Right atrium auricular region (tissue), 2 donors: ENCODE data around the gene PDE1A. TPM values are rescaled to one million over a fixed set of nuclear protein-coding genes. Genes with fewer than 3 reads are reported as not detected.

Experiments
- DNase-seq: peaks from one replicate; pipeline ENCODE4 v3.0.0-alpha.2; 2019; ENCODE audit warnings: low spot score
- H3K27ac ChIP-seq, 2 donors: fragments of 200-600 bp; sonication (generic); 1 replicate in 1 of 2; 2 replicates in 1 of 2; pipeline ENCODE4 v1.5.1; 2016 to 2019
- H3K27me3 ChIP-seq, 2 donors: fragments of 200-600 bp; sonication (generic); one replicate each; pipeline versions ENCODE4 v1.5.1 to v1.6.0; 2017 to 2019
- H3K36me3 ChIP-seq: fragments of 200-600 bp; sonication (generic); one replicate; pipeline ENCODE4 v1.5.1; 2016
- H3K4me1 ChIP-seq, 2 donors: fragments of 200-600 bp; sonication (generic); one replicate each; pipeline versions ENCODE4 v1.5.1 to v1.6.0; 2017 to 2019
- H3K4me3 ChIP-seq, 2 donors: fragments of 200-600 bp; sonication (generic); 1 replicate in 1 of 2; 2 replicates in 1 of 2; pipeline ENCODE4 v1.5.1; 2017 to 2019; ENCODE audit warnings: mild to moderate bottlenecking in 1 of 2, moderate library complexity in 1 of 2
- H3K9me3 ChIP-seq, 2 donors: fragments of 200-600 bp; sonication (generic); one replicate each; pipeline ENCODE4 v1.5.1; 2019
- CTCF ChIP-seq, 2 donors: fragments of 200-600 bp; sonication (generic); IDR thresholded peaks; one replicate each; pipeline ENCODE4 v1.5.1; 2019; ENCODE audit warnings: antibody characterized with exemption in 2 of 2
- total RNA-seq, 2 donors: library from RNA; depleted of rRNA; stranded (reverse); fragments of >200 nt; gene quantifications; one replicate each; pipeline ENCODE4 v1.1.0, GENCODE V29; 2016

The PDE1A gene
- total RNA-seq, 2 donors from 2014 or later = 7.0 to 10.7 TPM

DNA sequence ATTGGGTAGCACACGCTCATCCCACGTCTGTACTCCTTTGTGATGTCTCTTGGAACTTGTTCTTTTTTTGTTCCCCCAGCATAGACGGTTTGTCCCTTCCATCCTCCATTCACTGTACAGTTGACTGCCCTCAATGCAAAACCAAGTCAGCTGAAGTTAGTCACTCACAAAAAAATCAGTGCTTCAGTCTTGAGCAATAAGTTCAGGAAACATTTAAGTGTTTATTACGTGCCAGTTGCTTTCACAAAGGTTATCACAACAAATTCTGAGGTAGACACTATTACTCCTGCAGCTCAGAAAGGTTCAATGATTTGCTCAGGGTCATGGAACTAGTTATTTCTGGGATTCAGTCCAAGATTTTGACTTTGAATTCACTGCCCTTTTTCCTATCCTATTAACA is 102.2 kb downstream of the PDE1A start:
- H3K9me3 ChIP-seq = no peaks in the 10 kb centered on the region
- no peak overlapping the region for H3K4me3 ChIP-seq
- TF ChIP-seq CTCF (IDR thresholded peaks at IDR 0.05) = no peak
- no peak for DNase-seq
- H3K27ac ChIP-seq = no peak overlapping the region
- no peaks in the 10 kb centered on the region for H3K36me3 ChIP-seq
- no peaks in the 10 kb centered on the region for H3K4me1 ChIP-seq
- H3K27me3 ChIP-seq = no peaks in the 10 kb centered on the region

- no peaks in the 10 kb centered on the region for H3K9me3 ChIP-seq
- no peak overlapping the region for H3K4me3 ChIP-seq
- no peaks in the 10 kb centered on the region for H3K27me3 ChIP-seq
- TF ChIP-seq CTCF (IDR thresholded peaks at IDR 0.05) = no peak
- no peaks in the 10 kb centered on the region for H3K4me1 ChIP-seq
- no peaks in the 10 kb centered on the region for H3K36me3 ChIP-seq
- H3K27ac ChIP-seq = no peak overlapping the region
- no peak for DNase-seq
Measured at GRCh38 chr2:182321096-182321495, 105.7 kb downstream of the PDE1A start.

DNA sequence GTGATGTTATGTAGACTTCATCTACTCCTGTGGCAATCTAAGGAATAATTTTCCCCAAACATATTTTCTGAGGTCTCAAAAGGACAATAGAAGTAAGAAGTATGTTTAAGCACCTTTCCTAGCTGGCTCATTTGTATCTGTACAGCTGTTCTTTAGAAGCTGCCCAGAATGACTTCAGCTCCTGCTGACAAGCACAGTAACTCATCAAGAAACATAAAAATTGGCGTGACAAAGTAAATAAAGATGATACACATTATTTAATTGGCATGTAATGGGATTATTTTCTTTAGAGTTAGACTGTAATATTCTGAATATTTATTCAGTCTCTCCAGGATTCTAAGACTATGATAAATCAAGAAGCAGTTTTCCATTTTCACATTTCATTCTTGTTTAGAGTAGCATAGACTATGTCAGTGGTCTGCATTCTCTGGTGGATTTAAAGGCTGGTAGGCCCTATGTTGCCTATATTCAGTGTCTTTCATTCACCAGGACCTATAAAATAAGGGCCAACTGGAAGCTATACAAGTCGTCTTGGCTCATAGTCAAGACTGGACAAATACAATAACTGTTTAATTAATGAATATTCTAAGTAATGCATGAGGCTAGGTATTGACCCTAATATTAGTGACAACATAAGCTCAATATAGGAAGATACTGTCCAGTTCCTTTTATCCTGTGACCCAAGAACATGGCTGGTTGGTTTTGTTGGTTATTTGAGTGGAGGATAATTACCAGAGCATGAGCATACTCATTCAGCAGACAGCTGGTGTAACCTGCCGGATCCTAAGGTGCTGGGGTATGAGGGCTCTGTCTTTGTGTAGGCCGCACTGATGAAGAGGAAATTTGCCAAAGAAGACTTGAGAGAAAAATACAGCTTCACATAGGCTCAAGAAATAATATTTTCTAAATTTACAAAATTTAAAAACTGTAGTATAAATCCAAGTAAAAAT is 107.0 kb downstream of the PDE1A start:
- TF ChIP-seq CTCF (IDR thresholded peaks at IDR 0.05) = no peak
- no peak overlapping the region for H3K4me3 ChIP-seq
- no peaks in the 10 kb centered on the region for H3K36me3 ChIP-seq
- no peak overlapping the region for H3K27ac ChIP-seq
- H3K9me3 ChIP-seq = no peaks in the 10 kb centered on the region
- no peak for DNase-seq
- H3K27me3 ChIP-seq = no peaks in the 10 kb centered on the region
- H3K4me1 ChIP-seq = no peaks in the 10 kb centered on the region

DNA sequence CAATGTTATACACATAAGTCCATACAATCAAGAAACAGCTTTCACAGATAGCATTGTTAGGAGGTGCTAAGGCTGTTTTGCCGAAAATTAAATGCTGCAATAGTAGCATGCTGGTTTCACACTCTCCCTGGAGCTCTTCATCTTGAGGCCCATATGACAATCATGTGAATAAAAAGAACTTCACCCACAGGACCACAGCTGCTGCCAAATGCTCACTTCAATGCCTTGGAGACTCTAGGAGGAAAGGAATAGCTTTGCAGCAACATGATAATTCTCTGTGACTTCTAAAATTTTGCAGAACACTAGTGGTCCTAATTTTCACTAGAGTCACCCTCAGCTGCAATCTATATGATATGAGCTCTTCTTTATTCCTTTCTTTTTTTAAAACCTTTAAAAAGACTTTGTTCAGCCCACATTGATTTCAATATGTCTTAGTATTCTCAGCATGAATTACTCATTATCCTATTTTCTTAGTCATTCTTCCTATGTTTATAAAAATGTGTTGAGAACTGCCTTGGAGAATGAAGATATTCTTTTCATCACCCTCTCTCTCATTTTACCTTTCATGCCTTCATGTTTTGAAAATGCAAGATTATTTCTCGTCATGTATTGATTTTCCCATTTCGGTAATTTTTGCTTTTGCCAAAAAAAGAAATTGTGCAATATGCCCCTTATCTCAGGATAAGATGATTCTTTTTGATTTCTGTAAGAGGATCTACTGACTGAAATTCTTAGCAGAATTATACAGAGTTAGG is 108.2 kb downstream of the PDE1A start:
- Histone ChIP-seq H3K9me3 (no peaks in the 10 kb centered on the region), H3K27me3 (no peaks in the 10 kb centered on the region), H3K4me3 (no peak overlapping the region), H3K4me1 (no peaks in the 10 kb centered on the region), H3K36me3 (no peaks in the 10 kb centered on the region), H3K27ac (no peak overlapping the region)
- TF ChIP-seq CTCF (IDR thresholded peaks at IDR 0.05) = no peak
- no peak for DNase-seq

DNA sequence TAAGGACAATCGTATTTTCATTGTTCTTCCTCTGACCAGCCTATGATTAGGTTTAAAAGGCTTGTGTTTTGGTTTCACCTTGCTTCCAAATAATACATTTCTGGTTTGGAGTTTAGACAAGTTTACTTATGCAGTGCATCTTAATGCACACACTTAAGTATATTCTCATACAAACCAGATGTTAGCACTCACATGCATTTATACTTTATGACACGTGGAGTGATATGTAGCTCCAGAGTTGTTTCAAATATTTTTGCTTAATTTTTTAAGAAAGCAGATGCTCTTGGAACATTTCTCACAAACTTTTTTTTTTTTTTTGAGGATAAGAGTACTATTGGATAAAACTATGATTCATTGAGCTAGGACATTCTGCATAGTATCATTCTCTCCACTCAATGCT is 109.9 kb downstream of the PDE1A start:
- Histone ChIP-seq H3K4me3 (no peak overlapping the region), H3K36me3 (no peaks in the 10 kb centered on the region), H3K4me1 (no peaks in the 10 kb centered on the region), H3K27ac (no peak overlapping the region), H3K27me3 (no peaks in the 10 kb centered on the region), H3K9me3 (no peaks in the 10 kb centered on the region)
- no peak for TF ChIP-seq CTCF (IDR thresholded peaks at IDR 0.05)
- no peak for DNase-seq
